ENCODE results near the gene ZNF830.

DNA sequence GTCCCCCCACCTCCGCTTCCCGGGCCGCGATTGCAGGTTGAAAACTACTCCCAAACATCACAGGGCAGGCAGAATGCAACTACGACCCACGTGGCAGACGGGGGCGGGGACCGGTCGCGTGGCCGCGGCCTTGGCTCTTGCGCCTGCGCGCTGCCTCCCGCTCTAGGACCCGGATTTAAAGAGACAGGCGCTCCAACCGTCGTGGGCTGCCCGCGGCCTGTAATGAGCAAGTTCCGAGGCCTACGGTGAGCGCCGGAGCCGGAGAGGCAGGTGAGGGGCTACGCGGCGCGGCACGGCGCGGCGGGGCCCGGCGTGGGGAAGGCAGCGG lies 19.0 kb downstream of the ZNF830 start, which contains the start of gene LIG3:
- TF ChIP-seq GATA3 (IDR thresholded peaks at IDR 0.05; ENCODE audit: low read depth, low read length) (no peak), GATA2 (IDR thresholded peaks at IDR 0.05; ENCODE audit: low read depth, low read length) (no peak)

Measured in SH-SY5Y (cell line).